NCI-H2107 treated with DMSO at 0.1 percent for 48 hours (cell line): Measurements from ENCODE around the gene KRTAP5-3.

Experiments used
- DNase-seq: peaks from one replicate; lab custom pipeline; 2025; ENCODE audit not compliant: unreplicated experiment; lab: John Stamatoyannopoulos, UW

KRTAP5-3 gene

GRCh38 chr11:1643146-1643690 lies 35.0 kb upstream of the KRTAP5-3 start:
- no peak for DNase-seq

GRCh38 chr11:1642288-1643145 lies 34.3 kb upstream of the KRTAP5-3 start:
- DNase-seq, result no peak

- DNase-seq, result no peak
These were observed 32.8 kb upstream of the KRTAP5-3 start for GRCh38 chr11:1641096-1641495.

GRCh38 chr11:1640076-1640946 lies 32.0 kb upstream of the KRTAP5-3 start:
- no peak for DNase-seq

- no peak for DNase-seq
These were observed 31.4 kb upstream of the KRTAP5-3 start for GRCh38 chr11:1639666-1640065.

GRCh38 chr11:1639102-1639620 lies 30.9 kb upstream of the KRTAP5-3 start:
- DNase-seq, result peak; percentile 45

- no peak for DNase-seq
These were observed 30.1 kb upstream of the KRTAP5-3 start for GRCh38 chr11:1638344-1638743.

- no peak for DNase-seq
These were observed 29.4 kb upstream of the KRTAP5-3 start for GRCh38 chr11:1637628-1638027.

- DNase-seq, result no peak
These were observed 28.2 kb upstream of the KRTAP5-3 start for GRCh38 chr11:1636291-1636950.

- no peak for DNase-seq
These were observed 25.6 kb upstream of the KRTAP5-3 start for GRCh38 chr11:1633864-1634263.

- peak; percentile 46 for DNase-seq
These were observed 23.9 kb upstream of the KRTAP5-3 start for GRCh38 chr11:1632053-1632714.

GRCh38 chr11:1631066-1631568 lies 22.9 kb upstream of the KRTAP5-3 start:
- no peak for DNase-seq

- no peak for DNase-seq
These were observed 22.0 kb upstream of the KRTAP5-3 start for GRCh38 chr11:1630271-1630670.

- DNase-seq, result no peak
These were observed 21.3 kb upstream of the KRTAP5-3 start, which contains the start of gene KRTAP5-5 for GRCh38 chr11:1629326-1630185. TSS of gene KRTAP5-5 (plus strand) at chr11:1629775. CDS start at chr11:1629841, 66 bp downstream.

GRCh38 chr11:1628506-1629325 lies 20.5 kb upstream of the KRTAP5-3 start:
- peak; percentile 3 for DNase-seq

- DNase-seq, result no peak
These were observed 17.3 kb upstream of the KRTAP5-3 start for GRCh38 chr11:1625541-1625940.

- DNase-seq, result no peak
These were observed 16.4 kb upstream of the KRTAP5-3 start for GRCh38 chr11:1624621-1625020.

- no peak for DNase-seq
These were observed 15.5 kb upstream of the KRTAP5-3 start for GRCh38 chr11:1623716-1624115.
